Measurements from ENCODE around the gene GOLGA7B. TPM values are rescaled to one million over a fixed set of nuclear protein-coding genes. Genes with fewer than 3 reads are reported as not detected.
A peak's percentile ranks its signal among the peaks of the same experiment; 100 is the strongest.

GOLGA7B gene
- total and polyA plus RNA-seq, 9 of the 15 experiments (the other 6 are each of a cell fraction or from before 2014, with no cell fraction given) = 0.03 to 0.07 (median 0.04) TPM; not detected in 3

- peaks cover 7 to 44% of the 10 kb centered on the region in 2 experiments; a peak in 4 of 5 replicates for H3K27me3 ChIP-seq (ENCODE audit: control insufficient read depth in 2 of 2, insufficient read depth in 2 of 2, low read length in 2 of 2)
- H3K36me3 ChIP-seq (ENCODE audit: control insufficient read depth, insufficient read depth, low read length) = no peaks in the 10 kb centered on the region
- peak; percentile 69 to 81 (median 75) for DNase-seq (ENCODE audit: extremely low read depth in 1 of 4, low spot score in 3 of 4)
- H3K9me3 ChIP-seq (replicated peaks; ENCODE audit: control insufficient read depth, insufficient read depth, low read depth, low read length) = no peaks in the 10 kb centered on the region
- in situ Hi-C loops (cut with MboI) (loop anchor here (25.0 kb wide), 1 partner anchor 107 kb away; the partner anchor contains the start of gene SFRP5), intact Hi-C loops (cut with micrococcal nuclease) (loop anchor here (1.0 kb wide), 2 partner anchors 78 to 110 kb away; no protein-coding TSS in a partner anchor)
- H3K4me3 ChIP-seq = no peak overlapping the region
- peak; percentile 85 for FAIRE-seq
- H3K27ac ChIP-seq (ENCODE audit: extremely low read depth, low read depth, low read length) = no peak overlapping the region
- peak overlapping the region; percentile 41 for H3K4me2 ChIP-seq (ENCODE audit: insufficient read depth, low read length)
- no peaks in the 10 kb centered on the region; the same call in 1 of the 2 replicates for H4K20me1 ChIP-seq (replicated peaks; ENCODE audit: control insufficient read depth, insufficient read depth, low read length)
- no peaks in the 10 kb centered on the region for H3K9me1 ChIP-seq (ENCODE audit: control insufficient read depth, insufficient read depth, low read length)
- no TSS peak for BruUV-seq (replicated peaks)
- CTCF ChIA-PET (ENCODE audit: low intra/inter-chr PET ratio) = interaction anchor here (0.6 to 2.3 kb wide), 3 partner anchors 77 to 110 kb away, joined by 3 to 17 read pairs (median 7); no protein-coding TSS in a partner anchor
- H3K9ac ChIP-seq (ENCODE audit: insufficient read depth in 1 of 2, low read depth in 2 of 2, low read length in 2 of 2) = peak overlapping the region in 1 of 2 experiments; percentile 41; a peak in 1 of 4 replicates
- 20% methylated on average over 14 of the region's 19 CpGs for WGBS (ENCODE audit: insufficient coverage, low coverage, missing lambda C conversion rate)
- POLR2A ChIA-PET = interaction anchor here (0.9 kb wide), 1 partner anchor 114 kb away, joined by 3 read pairs; no protein-coding TSS in a partner anchor
- H2AFZ ChIP-seq (ENCODE audit: low read depth, low read length) = peak overlapping the region; percentile 91
- no peaks in the 10 kb centered on the region for H3K79me2 ChIP-seq (ENCODE audit: control insufficient read depth, insufficient read depth, low read length)
- peaks cover 5 to 16% of the 10 kb centered on the region in 2 experiments; a peak in 3 of 5 replicates for H3K4me1 ChIP-seq (replicated peaks in 1 of 2; ENCODE audit: control insufficient read depth in 2 of 2, insufficient read depth in 2 of 2, low read length in 2 of 2)
- peak; percentile 99 for ATAC-seq
- no peak for TF ChIP-seq PREB (CRISPR knock-in tag; IDR thresholded peaks at IDR 0.05)
- no peak for TF ChIP-seq DIDO1 (tag; IDR thresholded peaks at IDR 0.05; ENCODE audit: low read depth)
- peak; percentile 87 for TF ChIP-seq REST (IDR thresholded peaks at IDR 0.05; ENCODE audit: borderline replicate concordance)
- TF ChIP-seq REST (CRISPR knock-in tag; IDR thresholded peaks at IDR 0.05; ENCODE audit: low read depth) = no peak
- TF ChIP-seq BDP1 (IDR thresholded peaks at IDR 0.05; ENCODE audit: insufficient read depth, insufficient read length) = no peak
- TF ChIP-seq KDM1A (IDR thresholded peaks at IDR 0.05) = no peak
- TF ChIP-seq POLR2G (IDR thresholded peaks at IDR 0.05; ENCODE audit: low read depth, low read length) = peak; percentile 43; the same call in 1 of the 2 replicates
- TF ChIP-seq CAMTA2 (CRISPR knock-in tag; conservative IDR thresholded peaks at IDR 0.05) = no peak
Observed at GRCh38 chr10:97869091-97870042, 19.7 kb downstream of the GOLGA7B start.

Data from K562 (cell line).